Measurements from ENCODE around the gene SNX33.

SNX33 gene

GRCh38 chr15:75641603-75642002 lies 6.1 kb upstream of the SNX33 start:
- no peak for DNase-seq

DNA sequence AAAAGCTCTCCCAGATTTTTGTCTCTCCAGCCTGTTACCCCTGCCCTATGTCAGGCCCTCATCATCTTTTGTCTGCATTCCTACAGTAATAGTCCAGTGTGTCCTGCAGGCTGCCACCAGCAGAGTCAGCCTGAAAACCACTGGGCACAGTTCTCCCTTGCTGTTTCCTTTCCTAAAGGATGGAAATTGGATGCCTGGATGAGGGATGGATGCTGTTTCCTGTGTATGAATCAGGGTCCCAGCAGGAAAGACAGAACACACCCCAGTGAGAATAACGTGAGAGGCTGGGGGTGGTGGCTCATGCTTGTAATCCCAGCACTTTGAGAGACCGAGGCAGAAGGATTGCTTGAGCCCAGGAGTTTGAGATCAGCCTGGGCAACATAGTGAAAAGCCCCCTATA lies 3.3 kb upstream of the SNX33 start:
- DNase-seq: no peak

DNA sequence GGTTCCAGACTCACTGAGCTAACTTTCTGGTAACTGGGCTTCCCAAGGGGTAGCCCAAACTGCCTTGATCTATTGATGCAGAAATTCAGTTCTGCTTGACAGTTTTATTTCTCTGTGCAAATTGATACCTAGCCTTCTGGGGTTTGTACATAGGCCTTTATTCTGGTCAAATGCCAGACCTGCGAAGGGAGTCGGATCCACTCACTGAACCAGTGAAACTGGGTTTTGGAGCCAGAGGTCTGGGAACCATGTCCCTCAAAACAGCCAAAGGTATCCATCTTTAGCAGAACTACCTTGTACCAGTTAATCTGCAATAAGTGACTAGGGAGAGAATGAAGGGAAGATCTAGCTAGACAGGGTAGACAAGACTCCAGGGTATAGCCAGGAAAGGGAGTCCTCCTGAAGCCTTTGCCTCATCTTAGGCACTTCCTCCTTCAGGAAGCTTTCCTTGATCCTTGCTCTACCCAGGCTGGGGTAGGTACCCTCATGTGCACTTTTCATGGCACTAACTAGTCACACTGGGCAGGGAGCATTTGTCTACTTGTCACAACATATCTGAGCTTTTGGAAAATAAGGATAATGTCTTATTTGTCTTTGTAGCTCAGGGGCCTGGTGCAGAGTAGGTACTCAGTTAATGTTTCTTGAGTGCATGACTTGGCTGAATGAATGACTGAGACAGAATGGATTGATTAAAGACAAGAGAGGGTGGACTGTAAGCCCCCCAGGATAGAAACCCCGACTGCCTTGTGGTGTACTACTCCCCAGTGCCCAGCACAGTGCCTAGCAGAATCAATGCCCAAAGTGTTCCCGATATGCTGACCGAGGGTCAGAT lies 1.4 kb upstream of the SNX33 start:
- DNase-seq: no peak

DNA sequence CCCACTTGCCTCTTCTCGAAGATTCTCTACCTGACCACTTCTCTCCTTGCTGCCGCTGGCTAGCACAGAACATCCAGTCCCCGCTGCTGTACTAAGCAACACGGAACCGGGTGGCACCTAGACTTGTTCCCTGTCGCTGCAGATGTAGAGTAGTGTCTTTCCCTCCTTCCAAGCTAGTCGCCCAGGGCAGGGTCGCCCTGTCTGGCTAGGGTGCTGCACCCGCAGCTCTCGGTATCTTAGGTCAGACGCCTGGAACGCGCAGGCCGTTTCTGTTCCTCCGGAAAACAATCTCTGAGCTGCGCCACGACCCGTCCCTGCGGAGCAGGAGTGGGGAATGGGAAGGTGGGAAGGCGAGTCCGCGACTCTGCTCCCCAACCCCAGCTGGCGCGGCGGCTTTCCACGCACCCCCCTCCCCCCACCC lies 758 bp upstream of the SNX33 start:
- no peak for DNase-seq

DNA sequence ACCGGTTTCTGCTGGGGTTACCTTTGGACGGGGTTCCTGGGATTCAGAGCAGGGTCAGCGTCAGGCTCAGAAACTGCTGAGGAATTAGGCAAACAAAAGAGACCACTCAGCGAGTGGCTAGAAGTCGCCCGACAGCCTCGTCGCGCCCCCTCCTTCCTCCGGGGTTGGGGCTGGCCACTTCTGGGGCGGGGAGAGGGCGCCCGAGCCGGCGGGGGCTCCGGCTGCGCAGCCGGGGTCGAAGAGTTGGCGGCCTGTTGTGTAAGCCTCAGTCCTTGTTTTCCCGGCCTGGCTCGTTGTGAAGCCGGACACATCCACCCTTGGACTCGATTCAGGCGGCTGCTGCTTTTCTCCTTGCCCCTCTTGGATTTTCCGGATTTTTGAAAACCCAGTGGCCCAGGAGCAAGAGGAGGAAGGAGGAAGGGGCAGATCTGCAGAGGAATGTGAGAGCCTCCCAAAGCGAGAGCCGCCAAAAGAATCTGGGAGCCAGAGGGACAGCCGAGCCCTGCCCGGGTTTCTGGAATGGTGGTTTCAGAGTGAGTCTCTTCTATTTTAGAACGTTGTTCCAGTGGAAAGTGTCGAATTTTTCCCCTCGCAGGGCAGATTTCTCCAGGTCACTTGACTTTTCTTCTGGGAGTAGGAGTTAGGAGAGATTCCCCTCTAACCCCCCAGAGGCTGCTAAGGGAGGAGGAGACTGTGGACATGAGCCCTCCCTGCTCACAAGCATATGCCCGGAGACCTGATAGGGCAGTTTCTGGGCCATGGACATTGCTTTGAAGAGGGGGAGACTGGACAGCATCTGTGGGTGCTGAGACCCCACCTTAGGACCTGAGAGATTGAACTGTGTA lies 666 bp downstream of the SNX33 start:
- DNase-seq: no peak

- no peak for DNase-seq
Measured at GRCh38 chr15:75649045-75649761, 1.5 kb downstream of the SNX33 start.

DNA sequence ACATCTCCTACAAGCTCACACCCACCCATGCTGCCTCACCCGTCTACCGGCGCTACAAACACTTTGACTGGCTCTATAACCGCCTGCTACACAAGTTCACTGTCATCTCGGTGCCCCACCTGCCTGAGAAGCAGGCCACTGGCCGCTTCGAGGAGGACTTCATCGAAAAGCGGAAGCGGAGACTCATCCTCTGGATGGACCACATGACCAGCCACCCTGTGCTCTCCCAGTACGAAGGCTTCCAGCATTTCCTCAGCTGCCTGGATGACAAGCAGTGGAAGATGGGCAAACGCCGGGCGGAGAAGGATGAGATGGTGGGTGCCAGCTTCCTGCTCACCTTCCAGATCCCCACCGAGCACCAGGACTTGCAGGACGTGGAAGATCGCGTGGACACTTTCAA lies 2.1 kb downstream of the SNX33 start:
- no peak for DNase-seq

- no peak for DNase-seq
Measured at GRCh38 chr15:75650908-75651809, 3.4 kb downstream of the SNX33 start.

DNA sequence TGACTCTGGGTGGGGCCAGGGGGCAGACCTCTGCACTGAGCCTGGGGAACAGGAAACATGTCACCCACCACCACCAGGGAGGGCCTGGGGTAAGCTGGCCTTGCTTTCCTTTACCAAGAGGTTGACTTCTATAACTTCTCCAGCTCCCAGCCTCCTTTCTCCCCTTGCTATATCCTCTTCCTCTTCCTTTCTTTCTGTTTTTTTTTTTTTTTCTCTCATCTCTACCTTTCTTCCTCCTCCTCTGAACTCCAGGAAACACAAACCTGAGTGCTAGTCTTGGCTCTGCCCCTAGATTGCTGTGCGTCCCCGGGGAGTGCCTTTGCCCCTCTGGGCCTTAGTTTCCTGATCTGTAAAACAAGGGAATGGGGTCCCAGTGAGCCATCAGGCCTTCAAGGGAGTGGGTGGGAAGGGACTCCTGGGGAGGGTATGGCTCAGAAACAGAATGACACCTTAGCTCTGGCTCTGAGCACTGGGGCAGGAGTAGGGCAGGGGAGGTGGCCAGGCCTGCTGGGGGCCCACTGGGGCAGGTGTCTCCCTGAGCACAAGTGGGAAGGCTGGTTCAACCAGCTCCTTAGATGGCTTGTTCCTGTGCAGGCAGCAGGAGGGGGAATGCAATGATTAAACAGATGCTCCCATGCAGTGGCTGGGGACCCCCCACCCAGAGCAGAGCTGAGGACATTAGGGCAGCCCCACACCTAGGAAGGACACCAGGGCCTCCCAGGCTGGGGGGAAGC lies 4.3 kb downstream of the SNX33 start:
- no peak for DNase-seq

DNA sequence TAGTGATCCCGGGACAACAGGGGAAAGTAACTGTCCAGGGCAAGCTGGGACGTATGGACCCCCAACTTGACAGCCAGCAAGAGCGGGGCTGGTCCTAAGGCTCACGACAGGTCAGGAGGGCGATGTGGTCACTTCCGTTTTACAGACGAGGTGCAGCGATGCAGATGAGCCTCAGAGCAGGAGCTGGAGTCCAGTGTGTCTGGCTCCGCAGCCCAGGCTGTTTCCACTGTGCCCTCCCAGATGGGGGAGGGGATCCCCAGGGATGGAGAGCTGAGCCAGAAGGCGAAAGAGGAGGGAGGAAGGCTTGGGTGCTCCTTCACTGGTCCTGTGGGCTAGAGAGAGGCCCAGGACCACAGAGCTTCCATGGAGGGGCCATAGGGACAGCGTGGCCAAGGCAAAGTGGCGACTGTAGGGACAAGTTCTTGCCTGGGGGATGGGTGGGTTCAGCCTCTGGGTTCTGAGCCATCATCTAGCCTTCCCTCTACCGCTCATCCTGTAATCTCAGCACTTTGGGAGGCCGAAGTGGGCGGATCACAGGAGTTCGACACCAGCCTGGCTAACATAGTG lies 5.7 kb downstream of the SNX33 start:
- no peak for DNase-seq

DNA sequence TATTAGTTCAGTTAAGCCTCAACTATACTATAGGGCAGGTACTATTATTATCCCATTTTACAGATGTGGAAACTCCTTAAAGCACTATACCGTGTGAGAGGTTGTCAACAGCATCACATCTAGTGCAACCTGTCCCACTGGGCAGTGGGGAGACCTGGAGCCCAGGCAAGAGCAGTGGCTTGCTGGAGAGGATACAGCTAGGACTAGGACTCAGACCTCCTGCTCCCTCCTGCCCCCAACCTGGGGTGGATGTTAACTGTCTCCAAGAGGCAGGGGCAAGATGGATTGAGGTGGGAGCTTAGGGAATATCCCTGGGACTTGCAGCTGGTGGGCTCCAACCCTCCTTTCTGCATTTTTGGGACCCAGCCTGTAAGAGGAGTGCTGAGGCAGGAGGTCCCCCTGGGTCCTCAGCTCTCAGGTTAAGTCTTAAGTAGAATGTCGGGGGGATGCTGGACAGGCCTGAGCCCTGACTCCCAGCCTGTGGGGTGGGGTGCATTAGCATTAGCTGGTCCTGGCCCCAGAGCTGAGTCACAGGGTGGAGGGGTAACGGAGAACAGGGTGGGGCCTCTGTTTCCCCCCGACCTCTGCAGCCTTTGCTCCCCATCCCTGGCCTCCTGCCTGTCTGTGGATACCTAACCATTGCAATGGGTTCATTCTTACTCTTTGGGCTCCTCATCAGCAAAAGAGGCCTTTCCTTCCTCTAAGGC lies 6.6 kb downstream of the SNX33 start:
- no peak for DNase-seq

DNA sequence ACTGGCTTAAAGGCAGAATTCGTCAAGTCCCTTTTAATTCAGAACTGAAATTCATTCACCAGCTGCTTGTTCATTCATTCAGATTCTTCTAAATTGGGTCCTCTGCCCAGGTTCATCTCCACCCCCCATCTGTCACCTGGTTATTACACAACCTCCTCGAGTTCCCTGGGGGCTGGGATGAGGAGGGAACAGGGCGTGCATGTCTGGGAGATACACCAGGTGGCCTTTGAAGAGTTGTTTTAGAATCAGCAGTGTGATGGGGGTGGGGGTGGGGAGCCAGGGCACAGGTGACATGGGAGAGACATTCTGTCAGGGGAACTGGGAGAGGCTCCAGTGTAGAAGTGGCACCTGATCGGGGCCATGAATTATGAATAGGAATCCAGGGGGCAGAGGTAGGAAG lies 8.2 kb downstream of the SNX33 start:
- DNase-seq: no peak

GRCh38 chr15:75656331-75656730 lies 8.6 kb downstream of the SNX33 start:
- no peak for DNase-seq

DNA sequence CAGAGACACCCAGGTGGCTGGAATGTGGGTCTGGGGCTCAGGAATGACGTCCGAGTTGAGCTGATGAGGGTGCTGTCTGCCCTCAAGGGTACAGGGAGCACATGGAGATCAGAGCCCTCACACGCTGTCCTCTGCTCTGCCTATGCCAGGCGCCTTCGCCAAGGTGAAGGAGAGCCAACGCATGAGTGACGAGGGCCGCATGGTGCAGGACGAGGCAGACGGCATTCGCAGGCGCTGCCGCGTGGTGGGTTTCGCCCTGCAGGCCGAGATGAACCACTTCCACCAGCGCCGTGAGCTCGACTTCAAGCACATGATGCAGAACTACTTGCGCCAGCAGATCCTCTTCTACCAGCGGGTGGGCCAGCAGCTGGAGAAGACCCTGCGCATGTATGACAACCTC lies 9.1 kb downstream of the SNX33 start:
- DNase-seq: no peak

GRCh38 chr15:75659141-75659771 lies 11.5 kb downstream of the SNX33 start:
- no peak for DNase-seq

- no peak for DNase-seq
Measured at GRCh38 chr15:75659928-75660645, 12.4 kb downstream of the SNX33 start.

DNA sequence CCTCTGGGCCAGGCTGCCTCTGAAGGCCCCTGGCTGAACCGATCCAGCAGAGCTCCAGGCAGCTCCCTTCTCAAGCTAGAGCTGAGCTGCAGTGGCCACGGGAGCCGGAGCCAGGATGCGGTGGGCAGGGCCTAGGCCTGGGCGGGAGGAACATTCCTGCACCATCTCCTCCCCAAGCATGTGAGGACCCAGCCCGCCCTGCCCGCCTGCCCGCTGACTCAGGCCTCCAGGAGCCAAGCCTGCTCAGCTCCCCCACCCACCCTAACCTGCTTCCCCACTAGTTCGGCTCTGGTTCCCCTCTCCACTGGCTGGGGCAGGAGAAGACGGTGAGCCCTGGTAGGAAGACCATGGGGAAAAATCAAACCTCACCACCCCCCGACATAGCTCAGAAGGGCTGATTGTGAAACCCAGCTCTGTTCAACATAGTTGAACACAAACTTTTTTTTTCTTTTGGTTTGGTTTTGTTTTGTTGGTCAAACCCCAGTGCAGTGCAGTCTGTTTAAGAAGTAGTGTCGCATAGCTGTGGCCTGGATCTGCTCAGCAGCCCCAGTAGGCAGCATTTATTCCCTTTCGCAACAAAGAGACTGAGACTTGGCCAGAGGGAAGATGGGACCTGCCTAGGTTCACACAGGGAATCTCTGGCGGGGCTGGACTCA lies 13.5 kb downstream of the SNX33 start:
- no peak for DNase-seq

- no peak for DNase-seq
Measured at GRCh38 chr15:75661756-75662140, 14.0 kb downstream of the SNX33 start.

All from activated CD4-positive, alpha-beta T cell treated with anti-CD3 and anti-CD28 coated beads, Interleukin-2, amount 50 U/mL, for 1 hour (primary cell).